ENCODE results near the gene CGB7.

- TF ChIP-seq ZNF274 (CRISPR knock-in tag; IDR thresholded peaks at IDR 0.05) (no peak), PRMT3 (CRISPR knock-in tag; IDR thresholded peaks at IDR 0.05; ENCODE audit: borderline replicate concordance, low read depth) (no peak), RFX5 (IDR thresholded peaks at IDR 0.05; ENCODE audit: low read depth, low read length) (no peak), ZNF792 (CRISPR knock-in tag; IDR thresholded peaks at IDR 0.05) (no peak), ZMYM2 (CRISPR knock-in tag; IDR thresholded peaks at IDR 0.05) (no peak), ZNF24 (IDR thresholded peaks at IDR 0.05) (no peak), ZNF251 (CRISPR knock-in tag; IDR thresholded peaks at IDR 0.05) (no peak), SP1 (IDR thresholded peaks at IDR 0.05) (no peak), SP1 (CRISPR knock-in tag; IDR thresholded peaks at IDR 0.05) (0 out of 2 replicates have a peak, but pooled peaks have one; percentile 6), RBFOX2 (IDR thresholded peaks at IDR 0.05; ENCODE audit: low read depth, low read length) (no peak), POLR2A (IDR thresholded peaks at IDR 0.05; ENCODE audit: insufficient read depth in 1 of 2, low read depth in 2 of 2, low read length in 2 of 2) (no peak; a peak in 1 of 4 replicates), CTCF (CRISPR knock-in tag; IDR thresholded peaks at IDR 0.05) (peak; percentile 97)
Measured at GRCh38 chr19:49097453-49098288, 40.1 kb upstream of the CGB7 start.
